DMS153 (cell line): Measurements from ENCODE around the gene CLDN9.
A peak's percentile ranks its signal among the peaks of the same experiment; 100 is the strongest.

ENCODE experiments used
- DNase-seq: peaks from one replicate; lab custom pipeline; 2025; lab: John Stamatoyannopoulos, UW

The CLDN9 gene, protein sequence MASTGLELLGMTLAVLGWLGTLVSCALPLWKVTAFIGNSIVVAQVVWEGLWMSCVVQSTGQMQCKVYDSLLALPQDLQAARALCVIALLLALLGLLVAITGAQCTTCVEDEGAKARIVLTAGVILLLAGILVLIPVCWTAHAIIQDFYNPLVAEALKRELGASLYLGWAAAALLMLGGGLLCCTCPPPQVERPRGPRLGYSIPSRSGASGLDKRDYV

DNA sequence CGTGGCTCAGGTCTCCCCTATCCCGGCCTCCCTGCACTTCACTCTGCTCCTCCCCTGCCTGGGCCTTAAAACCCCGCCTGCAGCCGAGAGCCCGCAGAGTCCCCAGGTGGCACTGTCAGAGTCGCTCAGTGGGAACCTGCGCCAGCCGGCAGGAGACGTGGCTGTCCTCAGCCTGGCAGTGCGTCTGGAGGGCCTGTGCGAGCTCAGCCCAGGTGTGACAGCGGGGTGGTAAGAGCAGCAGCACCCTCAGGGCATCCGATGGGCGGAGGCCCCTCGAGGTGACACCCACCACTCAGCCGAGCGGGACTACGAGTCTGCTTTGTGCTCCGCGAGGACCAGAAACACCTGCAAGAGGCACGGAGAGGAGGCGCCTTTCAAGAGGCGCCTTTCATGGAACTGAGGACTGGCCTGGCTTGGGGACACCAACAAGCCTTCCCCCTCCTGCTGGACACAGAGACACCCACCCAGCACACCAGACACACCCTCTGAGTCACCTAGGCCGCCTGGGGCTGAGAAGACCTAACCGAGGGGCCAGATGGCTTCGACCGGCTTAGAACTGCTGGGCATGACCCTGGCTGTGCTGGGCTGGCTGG, at the start of gene CLDN9:
CLDN9 (plus strand) TSS at position 96 of the 593 bp plus-strand sequence; CDS start at position 536, 440 bp downstream.
- peak; percentile 52 for DNase-seq

DNA sequence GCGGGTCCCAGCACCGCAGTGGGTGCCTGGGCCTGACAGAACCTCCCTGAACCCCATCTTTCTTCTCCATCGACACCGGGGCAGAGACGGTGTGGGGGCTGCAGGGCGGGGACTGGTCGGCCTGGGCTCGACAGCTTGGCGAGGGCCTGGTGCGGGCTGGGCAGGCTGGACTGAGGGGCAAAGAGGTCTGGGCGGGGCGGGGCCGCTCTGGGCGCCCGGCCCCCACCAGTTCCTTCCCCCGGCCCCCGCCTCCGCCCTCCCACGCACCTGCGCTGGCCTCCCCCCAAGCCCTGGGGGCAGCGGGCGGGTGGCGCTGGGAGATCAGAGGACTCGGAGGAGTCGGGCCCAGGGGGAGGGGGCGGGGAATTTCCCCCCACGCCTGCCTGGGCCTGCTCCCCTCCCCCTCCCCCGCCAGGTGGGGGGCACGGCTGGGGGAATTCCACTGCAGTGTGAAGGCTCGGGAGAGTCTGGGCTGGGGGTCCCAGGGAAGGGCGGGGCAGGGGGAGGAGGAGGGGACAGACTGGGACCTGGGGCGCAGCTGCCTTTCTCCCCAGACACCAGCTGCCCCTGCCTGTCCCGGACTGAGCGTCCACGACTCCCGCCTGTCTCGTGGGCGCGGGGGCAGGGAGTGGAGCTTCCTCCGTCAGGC, 49.5 kb upstream of the CLDN9 start:
- no peak for DNase-seq

DNA sequence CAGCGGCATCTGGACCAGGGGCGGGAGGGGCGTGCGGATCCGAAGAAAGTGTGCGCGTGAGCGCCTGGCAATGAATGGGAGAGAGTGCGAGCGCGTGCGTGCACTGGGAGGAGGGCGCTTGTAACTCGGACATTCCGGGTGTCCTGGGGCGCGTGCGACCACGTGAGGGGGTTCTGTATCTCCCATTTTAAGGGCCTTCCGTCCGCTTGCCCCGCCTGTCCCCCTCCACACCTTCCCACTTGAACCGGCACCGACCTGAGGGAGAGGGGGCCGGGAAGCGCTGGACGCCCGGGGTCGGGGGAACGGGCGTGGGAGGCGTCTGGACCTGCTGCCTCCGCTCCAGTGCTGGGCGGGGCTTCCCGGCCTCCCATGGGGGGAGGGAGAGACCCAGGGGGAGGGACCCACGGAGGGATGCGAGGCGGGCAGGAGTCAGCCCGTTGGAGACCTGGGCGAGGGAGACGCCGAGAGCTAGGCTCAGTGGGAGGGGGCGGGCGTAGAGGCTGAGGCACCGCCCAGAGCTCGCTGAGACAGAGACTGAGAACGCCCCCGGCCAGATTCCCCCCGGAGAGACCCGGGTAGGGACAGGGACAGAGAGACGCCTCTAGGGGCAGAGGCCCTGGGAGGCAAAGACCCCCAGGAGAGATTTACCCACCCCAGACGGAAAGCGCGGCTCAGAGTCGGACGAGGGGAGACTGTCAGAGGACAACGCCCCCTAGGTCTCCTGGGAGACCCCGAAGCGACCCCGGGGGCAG, 48.8 kb upstream of the CLDN9 start, which contains the start of gene KREMEN2:
KREMEN2 (plus strand) TSS at position 553 of the 752 bp plus-strand sequence. CDS start 246 bp downstream, outside the sequence.
- DNase-seq = peak; percentile 44

DNA sequence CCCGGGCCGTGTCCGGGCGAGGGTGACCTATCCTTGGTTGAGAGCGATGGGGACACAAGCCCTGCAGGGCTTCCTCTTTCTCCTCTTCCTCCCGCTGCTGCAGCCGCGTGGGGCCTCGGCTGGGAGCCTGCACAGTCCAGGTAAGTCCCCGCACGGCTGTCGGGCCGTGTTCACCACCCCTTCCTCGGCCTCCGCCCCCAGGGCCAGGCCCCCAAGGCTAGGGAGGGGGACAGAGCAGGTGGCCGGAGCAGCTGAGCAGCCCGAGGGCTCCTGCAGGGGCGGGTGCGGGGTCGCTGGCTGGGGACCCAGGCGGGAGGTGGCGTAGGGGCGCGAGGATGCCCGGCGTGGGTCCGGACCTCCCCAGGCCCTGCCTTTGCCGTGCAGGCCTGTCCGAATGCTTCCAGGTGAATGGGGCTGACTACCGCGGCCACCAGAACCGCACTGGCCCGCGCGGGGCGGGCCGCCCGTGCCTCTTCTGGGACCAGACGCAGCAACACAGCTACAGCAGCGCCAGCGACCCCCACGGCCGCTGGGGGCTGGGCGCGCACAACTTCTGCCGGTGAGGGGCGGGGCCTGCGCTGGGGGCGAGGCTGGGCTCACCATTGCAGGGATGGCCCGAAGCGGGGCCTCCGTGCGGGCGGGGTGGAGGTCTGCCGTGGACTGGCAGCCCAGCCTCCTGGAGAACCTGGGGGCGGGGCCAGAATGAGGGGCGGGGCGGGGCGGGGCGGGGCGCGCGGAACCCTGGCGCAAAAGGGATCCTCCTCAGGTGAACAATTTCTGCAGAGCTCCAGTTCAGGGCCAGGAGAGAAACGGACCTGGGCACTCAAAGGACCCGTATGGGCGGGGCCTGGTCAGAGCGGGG, 48.0 kb upstream of the CLDN9 start:
- peak; percentile 60 for DNase-seq

DNA sequence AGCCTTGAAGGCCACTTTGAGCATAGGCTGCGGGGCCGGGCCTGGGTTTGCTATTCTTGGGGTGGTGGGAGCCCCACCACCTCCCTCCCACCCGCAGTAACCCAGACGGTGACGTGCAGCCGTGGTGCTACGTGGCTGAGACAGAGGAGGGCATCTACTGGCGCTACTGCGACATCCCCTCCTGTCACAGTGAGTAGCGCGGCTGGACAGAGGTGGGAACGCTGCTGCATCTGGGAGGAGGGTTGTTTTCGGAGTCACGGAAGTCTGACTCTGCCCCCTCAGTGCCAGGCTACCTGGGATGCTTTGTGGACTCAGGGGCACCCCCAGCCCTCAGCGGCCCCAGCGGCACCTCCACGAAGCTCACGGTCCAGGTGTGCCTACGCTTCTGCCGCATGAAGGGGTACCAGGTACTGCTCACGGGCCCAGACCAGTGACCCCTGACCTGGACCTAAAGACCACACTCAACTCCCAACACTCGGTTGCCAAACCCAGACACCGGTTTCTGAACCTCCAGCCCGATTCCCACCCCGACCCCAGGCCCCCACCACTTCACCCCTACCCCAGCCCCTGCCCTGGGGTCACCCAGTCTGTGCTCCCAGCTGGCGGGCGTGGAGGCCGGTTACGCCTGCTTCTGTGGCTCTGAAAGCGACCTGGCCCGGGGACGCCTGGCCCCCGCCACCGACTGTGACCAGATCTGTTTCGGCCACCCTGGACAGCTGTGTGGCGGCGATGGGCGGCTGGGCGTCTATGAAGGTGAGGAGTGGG, 46.5 kb upstream of the CLDN9 start:
- DNase-seq = no peak

DNA sequence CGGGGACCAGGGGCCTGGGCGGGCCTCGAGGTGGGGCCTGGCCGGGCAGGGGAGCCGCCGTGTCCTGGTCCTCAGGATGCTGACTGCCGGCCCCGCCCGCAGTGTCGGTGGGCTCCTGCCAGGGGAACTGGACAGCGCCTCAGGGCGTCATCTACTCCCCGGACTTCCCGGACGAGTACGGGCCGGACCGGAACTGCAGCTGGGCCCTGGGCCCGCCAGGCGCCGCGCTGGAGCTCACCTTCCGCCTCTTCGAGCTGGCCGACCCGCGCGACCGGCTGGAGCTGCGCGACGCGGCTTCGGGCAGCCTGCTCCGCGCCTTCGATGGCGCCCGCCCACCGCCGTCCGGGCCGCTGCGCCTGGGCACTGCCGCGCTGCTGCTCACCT, 45.9 kb upstream of the CLDN9 start:
- DNase-seq = no peak

DNA sequence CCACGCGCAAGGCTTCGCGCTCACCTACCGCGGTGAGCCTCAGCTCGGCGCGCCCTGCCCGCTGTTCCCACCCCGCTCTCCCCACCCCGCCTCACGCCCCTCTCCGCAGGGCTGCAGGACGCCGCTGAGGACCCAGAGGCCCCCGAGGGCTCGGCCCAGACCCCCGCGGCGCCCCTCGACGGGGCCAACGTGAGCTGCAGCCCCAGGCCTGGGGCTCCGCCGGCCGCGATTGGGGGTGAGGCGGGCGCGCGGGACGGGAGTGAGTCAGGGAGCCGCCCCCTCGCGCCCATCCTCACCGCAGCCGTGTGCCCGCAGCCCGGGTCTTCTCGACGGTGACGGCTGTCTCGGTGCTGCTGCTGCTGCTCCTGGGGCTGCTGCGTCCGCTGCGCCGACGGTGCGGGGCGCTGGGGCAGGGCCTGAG, 45.5 kb upstream of the CLDN9 start:
- DNase-seq = no peak

DNA sequence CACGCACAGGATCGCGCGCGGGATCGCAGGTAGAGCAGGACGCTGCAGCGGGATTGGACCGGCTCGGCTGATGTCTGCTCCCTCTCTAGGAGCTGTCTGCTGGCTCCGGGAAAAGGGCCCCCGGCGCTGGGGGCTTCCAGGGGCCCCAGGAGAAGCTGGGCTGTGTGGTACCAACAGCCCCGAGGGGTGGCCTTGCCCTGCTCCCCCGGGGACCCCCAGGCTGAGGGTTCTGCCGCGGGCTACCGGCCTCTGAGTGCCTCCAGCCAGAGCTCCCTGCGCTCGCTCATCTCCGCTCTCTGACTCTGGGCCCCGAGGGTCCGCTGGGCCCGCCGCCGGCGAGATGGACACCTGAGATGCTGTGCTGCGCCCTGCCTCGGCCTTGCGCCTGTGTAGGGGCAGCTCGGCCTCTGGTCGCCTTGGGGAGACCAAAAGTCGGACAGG, 45.0 kb upstream of the CLDN9 start:
- DNase-seq = no peak

DNA sequence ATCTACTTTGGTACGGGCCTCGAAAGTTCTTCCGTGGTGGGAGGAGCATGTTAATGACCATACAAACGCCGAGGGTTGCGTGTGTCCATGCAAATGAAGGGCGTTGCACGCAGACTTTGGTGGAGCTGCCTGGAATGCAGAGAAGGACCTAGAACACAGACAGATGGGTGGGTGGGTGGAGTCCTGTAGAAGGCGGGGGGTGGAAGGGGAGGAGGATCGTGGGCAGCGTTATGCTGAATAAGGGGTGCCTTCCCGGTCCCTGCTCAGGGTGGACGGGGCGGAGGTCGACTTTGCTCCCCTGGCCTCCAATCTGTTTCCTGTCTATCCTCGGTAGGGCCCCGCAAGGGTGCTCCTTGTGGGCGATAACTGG, 44.4 kb upstream of the CLDN9 start:
- DNase-seq = peak; percentile 76

DNA sequence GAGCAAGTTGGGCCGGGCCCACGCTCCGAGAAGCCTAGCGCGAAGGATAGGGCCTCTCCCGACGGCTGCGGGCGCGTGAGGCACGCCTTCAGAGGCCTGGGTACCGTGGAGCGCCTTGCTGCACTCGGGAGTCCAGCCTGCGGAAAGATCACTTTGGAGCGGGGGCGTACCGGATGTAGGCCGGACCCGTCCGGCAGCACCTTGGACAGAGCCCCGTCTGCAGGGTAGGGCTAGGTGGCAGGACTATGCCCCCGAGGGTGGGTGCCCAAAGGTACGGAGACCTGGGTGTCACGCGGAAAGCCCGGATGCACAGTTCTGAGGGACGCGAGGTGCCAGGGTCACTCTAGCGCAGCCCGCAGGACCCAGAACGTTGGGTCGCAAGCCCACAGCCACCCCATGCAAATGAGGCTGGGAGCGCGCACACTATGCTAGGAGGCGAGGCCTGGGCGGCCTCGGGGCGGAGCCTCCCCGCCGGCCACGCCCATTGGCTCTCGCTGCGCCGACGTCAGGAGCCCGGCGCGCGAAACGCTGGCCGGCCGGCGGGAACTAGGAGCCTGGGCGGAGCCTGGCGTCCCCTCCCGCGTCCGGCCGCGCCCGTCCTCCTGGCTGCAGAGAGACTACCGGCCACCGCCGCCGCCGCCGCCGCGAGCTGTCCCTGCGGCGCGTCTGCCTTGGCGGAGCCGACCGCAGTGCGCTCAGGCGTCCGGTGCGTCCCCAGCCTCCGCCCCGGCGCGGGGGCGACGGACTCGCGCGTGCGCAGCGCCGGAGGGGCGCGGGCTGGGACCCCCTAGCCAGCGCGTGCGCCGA, 43.8 kb upstream of the CLDN9 start, which contains the start of gene PAQR4:
PAQR4 (plus strand) TSS at position 611 of the 807 bp plus-strand sequence. CDS start 327 bp downstream, outside the sequence.
- peak; percentile 88 for DNase-seq

DNA sequence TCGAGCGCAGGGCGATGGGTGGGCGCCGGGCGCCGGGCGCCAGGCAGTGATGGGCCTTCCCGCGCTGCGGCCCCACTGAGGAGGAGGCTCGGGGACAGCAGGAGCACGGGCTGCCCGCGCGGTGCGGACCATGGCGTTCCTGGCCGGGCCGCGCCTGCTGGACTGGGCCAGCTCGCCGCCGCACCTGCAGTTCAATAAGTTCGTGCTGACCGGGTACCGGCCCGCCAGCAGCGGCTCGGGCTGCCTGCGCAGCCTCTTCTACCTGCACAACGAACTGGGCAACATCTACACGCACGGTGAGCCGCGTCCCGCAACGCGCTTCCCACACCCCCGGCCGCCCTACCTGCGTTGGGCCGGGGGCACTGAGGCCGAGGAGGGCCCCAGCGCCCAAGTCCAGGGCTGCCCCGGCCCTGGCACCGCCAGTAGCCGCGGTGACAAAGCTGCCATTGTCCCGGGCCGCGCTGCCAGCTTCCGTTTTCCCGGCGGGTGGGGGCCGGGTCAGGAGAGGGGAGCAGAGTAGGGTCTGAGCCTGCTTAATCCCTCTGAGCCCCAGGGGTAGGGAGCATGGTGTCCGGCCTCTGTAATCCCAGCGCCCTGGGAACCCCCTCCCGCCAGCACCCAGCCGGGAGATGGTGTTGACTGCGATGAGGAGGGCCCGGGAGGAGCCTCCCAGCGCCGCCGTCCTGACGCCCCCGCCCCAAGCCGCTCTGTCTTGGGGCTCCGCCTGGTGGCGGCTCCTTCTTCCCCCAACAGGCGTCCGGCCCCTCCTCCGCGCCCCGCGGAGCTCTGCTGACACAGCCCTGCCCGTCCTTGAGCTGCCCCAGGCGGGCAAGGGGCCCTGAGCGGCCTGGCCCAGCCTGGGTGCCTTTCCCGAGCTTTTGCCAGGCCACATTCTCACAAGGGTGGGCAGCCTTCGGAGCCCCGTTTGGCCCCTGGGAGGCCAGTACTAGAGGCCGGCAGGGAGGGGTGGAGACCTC, 42.9 kb upstream of the CLDN9 start:
- DNase-seq = peak; percentile 42

DNA sequence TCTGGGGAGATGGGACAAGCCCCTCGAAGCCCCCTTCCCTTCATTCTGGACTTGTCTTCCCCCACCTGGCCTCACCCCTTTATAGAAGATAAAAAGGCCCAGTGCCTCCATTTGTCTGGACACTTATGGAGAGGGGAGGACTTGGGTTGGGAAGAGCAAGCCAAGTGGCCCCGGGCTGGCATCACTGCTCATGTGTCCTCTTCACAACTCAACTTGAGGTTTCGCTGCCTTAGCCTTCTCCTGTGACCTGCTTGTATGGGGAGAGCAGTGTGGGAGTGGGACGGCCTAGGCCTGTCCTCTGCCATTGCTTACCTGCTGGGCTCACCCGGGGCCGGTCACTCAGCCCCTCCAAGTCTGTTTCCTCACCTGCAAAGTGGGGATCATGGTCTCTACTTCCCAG, 42.2 kb upstream of the CLDN9 start:
- no peak for DNase-seq

DNA sequence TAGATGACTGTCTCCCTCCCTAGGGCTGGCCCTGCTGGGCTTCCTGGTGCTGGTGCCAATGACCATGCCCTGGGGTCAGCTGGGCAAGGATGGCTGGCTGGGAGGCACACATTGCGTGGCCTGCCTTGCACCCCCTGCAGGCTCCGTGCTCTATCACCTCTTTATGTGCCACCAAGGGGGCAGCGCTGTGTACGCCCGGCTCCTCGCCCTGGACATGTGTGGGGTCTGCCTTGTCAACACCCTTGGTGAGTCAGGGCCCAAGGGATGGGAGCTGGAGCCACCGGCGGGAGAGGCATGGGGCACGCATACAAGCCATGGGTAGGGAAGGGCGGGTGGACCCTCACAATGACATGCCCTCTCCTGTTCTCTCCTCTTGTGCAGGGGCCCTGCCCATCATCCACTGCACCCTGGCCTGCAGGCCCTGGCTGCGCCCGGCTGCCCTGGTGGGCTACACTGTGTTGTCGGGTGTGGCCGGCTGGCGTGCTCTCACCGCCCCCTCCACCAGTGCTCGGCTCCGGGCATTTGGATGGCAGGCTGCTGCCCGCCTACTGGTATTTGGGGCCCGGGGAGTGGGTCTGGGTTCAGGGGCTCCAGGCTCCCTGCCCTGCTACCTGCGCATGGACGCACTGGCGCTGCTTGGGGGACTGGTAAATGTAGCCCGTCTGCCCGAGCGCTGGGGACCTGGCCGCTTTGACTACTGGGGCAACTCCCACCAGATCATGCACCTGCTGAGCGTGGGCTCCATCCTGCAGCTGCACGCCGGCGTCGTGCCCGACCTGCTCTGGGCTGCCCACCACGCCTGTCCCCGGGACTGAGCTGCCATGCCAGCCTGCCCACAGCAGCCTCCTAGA, 41.4 kb upstream of the CLDN9 start:
- no peak for DNase-seq

DNA sequence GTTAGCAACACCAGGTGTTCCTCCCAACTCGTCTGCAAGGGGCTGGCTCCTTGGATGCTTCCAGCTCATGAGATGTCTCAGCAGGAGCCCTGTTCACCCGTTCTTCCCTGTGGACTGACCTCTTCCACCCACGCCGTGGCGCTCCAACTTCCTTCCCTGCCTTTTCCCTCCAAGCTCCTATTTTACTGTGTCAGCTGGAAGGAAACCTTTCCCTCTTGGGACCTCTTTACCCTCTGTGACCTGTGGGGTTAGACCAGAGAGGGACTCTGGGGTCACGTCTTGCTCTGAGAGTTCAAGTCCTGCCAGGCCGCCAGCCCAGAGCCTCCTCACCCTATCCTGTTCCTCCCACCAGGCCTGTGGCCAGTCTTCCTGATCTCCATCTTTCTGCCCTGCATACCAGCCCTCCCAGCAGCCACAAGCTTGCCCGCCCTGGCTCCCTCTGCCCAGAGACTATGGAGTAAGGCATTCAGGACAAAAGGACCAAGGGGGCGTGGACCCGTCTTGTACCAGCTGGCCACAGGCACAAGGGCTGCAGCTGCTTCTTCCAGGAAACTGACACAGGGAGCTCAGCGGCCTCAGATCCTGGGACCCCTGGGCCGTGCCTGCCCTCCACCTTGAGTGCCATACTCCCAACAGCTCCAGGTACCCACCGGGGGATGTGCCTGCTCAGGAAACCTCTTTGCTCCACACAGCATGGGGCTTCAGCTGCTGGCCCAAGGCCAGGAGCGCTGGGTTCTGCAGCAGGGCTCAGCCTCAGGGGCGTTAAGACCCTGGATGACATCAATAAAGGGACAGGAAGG, 40.5 kb upstream of the CLDN9 start:
- no peak for DNase-seq

DNA sequence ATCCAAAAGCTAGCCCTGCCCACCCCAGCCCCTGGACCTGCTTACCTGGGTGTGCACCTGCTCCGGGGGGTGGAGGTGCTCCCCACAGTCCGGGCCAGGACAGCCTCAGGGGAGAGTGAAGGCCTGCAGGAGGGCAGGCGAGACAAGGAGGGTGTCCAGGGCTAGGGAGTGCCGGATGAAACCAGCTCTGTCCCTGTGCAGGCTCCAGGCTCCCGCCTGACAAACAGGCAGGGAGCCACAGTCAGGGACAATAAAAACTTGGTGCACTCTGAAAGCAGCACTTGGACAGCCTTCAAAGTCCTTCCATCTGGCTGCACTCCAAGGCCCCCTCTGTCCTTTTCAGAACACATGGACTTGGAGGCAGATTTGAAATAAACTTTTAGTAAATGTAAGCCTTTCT, 39.6 kb upstream of the CLDN9 start:
- no peak for DNase-seq

DNA sequence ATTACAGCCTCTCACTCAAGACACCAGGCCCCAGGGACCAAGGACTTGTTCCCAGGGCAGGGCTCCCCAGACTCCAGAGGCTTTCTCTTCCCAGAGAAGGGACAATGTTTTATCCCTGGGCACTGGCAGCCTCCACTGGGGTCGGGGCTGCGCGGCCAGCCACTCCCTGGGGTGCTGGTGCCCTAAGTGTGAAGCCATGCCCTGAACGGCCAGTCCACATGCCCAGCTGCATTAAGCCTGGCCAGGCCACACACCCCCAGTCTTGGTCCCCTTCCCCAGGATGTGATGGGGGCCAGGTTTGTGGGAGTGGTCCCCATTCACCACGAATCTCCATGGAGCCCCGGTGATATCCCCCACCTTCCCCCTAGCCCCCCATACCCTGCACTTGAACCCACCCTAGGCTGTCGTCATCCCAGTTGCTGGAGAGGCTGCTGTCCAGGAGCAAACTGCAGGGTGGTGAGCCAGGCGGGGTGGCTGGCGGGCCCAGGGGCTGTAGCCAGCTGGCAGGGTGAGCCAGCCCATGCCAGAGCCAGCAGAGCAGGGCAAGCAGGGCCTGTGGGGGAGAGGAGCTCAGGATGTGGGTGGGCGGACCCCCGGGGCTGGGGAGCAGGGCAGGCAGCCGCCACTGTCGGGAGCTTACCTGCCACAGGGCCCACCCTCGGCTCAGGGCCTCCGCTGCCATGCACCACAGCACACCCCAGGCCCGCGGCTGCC, 39.0 kb upstream of the CLDN9 start:
- no peak for DNase-seq
